Activated CD4-positive, alpha-beta T cell treated with anti-CD3 and anti-CD28 coated beads for 4 hours (primary cell): Measurements from ENCODE around the gene ARNT2.
"Not testable (repeated sequence)": the region's sequence is repeated elsewhere in the genome, so short reads cannot be mapped to it uniquely, and the experiment has no call there.

Experiments
- DNase-seq, 2 donors: peaks; one replicate each; pipeline ENCODE4 v3.0.0-alpha.2; 2020

ARNT2 gene

DNA sequence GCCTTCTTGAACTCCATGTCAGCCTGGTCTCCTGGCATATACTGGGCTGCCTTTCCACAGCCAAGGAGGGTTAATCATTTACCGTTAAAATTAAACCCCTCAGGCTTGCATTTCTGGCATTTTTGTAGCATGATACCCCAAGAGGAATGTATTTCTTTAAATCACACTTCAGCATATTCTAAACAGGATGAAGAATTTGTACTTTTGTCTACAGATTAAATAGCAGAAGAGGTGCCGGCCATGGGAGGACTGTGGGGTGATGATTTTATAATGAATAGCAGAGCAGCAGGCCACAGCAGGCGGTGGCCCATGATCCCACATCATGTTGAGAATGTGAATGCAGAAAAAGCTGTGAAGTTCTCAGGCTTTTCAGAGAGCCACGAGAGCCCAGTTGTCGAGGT, 90.2 kb downstream of the ARNT2 start:
- no peak for DNase-seq

DNA sequence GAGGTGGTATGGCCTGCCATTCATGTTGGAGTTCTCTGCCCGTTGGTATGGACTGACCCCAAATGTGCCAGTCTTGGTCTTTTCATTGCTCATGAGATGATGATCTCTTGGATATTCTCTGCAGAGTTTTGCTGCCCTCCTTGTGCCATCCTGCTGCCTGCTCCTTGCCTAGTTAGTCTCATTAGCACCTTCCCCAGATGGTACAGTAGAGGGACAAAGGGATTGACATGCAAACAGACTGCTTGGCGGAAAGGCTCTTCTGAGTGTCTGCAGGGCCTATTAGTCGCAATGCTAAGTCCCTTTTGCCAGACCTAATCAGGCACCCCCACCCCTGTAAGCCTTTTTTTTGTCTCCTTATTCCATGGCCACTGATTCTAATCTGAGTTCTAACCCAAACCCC, 90.6 kb downstream of the ARNT2 start:
- no peak for DNase-seq

DNA sequence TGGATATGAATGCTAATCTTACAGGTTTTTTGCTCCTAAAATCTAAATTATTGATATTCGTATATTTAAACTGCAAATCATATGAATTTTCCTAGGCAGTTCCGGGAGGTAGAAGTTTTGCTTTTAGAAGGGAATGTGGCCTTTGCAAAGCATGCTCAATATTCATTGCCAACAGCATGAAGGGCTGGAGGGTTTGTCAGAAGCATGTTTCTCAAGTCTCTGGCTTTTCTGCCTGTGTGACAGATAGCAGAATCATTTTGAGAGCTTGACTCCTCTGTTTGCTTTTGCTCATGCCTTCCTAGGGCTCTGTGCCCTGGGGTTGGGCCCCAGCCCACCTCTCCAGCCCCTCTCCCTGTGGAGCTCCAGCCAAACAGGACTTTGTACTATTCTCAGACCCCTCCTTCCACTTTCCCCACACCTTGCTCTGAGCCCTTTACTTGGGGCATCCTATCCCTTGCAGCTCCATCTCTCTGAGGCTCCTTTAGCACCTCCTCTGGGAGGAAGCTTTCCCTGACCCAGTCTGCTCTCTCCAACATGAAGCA, 91.3 kb downstream of the ARNT2 start:
- DNase-seq = no peak

DNA sequence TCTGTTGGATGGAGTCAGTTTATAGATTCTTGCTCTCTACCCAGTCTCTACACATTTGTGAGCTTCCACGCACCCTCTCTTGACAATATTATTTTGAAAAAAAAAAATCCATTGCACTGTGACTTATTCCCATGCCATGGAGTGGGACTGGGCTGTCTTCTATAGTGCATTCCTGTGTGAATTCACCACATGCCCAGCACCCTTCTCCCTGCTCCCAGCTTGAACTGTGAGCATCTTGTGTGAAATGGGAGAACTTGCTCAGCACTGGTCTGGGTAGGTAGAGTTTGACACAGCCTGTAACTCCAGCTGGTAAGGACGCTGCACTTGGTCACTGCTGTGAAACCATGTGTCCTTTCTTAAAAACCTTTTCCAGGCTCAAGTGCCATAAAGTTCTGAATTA, 91.9 kb downstream of the ARNT2 start:
- DNase-seq = no peak

DNA sequence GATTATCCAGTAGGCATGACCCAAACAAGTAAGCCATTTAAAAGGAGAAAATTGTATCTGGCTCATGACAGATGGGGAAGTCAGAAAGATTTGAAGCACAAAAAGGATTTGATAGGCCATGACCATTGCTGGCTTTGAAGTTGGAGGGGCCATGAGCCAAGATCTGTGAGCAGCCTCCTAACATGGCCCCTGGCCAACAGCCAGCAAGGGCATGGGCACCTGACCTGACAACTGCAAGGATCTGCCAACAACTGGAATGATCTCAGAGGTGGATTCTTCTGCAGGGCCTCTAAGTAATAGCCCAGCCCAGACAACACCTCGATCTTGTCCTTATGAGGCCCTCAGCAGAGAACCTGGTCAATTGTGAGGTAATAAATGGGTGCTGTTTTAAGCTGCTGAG, 93.0 kb downstream of the ARNT2 start:
- DNase-seq = no peak

DNA sequence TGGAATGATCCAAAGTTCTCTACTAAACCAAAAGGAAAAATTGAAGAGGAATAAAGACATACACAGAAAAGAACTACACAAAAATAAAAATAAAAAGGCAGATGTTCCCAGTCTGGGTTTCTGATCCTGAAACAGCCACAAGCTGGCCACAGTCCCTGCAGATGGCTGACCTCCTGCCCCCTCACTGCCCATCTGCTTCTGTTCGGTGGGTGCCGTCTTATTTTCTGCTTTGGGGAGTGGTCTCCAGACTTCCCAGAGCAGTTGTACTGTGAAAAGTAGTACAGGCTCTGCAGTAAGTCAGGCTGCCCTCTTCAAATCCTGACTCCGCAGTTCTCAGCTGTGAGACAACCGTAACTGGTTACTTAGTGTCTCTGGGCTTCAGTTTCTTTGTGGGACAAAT, 94.5 kb downstream of the ARNT2 start:
- DNase-seq = no peak

DNA sequence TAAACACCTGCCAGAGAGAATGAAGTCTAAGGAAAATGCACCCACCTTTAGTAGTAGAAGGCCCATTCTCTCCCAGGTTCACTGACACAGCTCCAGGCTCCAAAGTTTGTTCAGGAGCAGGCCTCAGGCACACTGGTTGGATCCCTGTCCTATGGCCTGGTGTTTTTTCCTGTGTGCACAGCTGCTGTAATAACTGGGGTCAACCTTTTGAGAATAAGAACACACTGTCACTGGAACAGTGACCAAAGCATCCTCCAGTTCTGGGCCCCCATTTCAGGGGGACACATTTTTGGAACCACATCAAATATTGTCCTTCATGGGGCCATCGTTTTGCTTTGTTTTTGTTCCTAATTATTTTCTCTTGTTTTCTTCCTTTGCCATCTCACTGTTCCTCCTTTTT, 95.8 kb downstream of the ARNT2 start:
- no peak for DNase-seq

DNA sequence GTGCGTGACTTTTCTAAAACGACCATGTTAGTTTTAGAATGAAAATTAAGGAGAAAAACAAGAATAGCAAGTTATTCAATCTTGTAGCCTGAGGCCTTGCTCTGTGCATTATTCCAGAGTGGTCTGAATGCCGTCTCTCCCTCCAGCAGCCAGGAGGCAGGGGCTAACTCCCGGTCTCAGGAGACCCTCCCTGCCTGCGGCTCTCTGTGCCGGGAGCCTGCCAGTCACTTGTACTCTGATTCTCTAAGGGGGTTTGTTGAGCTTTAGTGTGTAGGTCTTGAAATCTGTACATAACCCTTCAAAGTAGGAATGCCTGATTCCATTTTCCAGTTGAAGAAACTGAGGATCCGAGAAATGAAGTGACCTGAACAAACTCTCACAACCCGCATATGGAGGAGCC, 97.3 kb downstream of the ARNT2 start:
- no peak for DNase-seq

DNA sequence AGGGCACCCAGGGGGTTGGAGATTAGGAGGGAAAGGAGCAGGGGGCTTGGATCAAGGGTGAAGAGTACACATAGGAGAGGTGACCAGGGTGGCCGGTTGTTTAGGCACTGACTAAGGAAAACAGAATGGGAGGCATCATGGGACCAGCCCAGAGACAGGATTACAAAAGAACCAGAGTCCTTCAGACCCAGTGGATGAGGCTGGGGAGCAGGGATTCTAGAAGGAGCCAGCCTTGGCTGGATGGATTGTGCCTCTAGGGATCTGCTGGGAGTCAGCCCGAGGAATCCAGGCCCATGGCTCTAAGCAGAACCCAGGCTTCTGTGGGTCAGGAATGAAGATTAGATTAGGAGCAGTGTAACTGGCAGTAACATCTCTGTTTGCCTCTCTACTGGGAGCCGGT, 98.6 kb downstream of the ARNT2 start:
- no peak for DNase-seq

DNA sequence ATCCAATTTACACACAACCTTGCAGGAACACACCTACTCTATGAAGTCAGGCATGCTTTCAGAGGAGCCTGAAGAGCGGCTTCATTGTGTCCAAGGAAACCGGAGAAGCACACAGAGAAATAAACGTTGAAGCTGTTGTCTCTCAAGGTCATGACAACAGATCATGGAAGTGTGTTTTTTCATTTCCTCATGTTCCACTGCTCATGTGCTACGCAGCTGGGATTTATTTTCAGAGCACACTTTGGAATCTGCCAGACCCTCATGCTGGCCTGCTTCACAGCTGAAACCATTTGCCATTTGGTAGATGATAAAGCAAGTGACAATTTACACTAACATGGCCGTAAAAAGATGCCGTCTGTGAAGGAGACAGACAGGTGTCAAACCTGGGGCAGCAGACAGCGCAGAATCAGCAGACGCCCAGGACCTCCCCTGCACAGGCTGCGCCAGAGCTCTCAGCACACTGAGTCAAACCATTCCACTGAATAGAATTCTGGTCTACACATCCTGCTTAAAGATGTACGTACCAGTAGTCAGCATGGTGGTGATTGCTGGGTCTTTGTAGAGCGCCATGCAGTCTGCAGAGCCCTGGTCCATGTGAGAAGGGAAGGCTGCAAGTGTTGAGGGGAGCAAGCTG, 99.3 kb downstream of the ARNT2 start:
- DNase-seq = no peak

DNA sequence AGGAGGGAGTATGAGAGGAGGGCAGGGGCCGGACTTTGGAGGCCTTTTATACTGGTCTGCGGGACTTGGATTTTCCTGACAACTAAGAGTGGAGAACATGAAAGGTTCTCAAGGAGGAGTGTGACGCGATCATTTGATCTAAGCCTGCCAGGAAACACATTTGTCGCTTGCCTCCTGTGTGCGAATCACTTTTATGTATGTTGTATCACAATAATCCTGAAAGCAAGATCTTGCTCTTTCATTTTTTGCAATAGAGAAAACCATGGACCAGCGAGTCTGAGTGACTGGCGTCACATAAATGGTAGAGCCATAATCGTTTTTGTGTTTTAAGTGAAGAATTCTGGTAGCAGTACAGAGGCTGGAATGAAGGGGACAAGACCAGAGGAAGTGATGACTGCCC, 100.7 kb downstream of the ARNT2 start:
- no peak for DNase-seq

DNA sequence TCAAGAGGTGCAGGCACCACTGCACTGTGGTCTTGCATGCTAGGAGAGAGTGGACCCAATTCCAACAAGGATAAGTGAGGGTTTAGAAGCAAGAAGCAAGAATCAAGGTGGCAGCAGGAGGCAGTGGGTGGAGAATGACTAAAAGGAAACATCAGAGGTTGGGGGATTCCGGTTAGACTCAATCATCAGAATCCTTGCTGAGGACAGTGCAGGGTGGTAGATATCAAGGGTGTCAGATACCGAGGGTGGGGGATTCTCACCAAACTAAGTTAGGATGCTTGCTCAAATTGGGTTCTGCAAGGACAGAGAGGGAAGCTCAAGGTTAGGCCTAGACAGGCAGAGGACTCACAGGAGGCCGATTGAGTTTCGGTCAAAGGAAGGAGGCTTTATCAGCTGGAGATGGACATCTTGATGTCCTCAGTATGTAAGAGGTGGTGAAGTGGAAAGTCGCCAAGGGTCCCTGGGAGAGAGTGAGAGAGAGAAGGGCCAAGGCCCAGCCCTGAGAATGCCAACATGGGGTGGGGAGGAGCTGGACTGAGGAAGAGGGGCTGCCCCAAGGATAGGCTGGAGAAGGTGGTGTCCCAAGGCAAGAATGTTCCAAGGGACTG, 102.2 kb downstream of the ARNT2 start:
- DNase-seq = no peak

DNA sequence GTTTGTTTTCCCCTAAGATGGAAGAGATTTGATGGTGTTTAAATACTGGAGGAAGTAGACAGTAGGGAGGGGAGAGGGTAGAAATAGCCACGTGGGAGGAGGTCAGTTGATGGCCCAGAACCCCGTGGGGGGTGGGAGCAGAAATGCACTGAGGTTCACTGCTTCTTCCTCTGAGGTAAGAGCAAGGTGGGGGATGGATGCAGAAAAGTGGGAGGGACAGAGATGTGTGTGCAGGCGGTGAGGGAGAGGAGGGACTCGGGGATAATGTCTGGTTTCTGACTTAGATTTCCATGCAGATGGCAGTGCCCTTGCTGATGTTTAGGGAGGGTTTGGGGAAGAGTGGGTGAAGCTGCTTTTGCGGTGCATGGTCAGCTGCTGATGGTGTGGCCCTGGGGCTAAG, 102.9 kb downstream of the ARNT2 start:
- DNase-seq = no peak

DNA sequence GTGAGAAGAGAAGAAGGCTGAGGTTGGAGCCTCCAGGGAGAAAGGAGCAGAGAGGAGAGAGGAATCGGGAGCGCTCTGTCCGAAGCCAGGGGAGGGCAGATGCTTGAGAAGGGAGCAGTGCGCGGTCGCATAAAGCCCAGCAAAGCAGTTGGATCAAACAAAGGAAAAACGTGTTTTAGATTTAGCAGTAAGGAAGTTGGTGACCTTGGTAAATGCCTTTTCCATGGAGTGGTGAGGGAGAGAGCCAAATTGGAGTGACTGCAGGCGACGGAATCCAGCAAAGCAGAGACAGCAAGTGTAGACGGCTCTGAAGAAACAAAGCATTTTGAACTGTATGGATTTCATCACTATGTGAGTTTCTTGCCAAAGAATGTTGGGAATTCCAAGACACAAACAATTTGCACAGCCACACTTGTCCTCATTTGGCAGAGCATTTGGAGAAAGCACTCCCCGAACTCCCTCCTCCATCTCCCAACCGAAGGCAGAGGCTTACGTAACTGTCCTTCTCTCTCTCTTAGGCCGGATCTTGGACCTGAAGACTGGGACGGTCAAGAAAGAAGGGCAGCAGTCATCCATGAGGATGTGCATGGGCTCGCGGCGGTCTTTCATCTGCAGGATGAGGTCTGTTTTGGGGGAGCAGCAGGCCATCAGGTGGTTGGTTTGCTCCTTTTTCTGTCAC, 103.6 kb downstream of the ARNT2 start:
- no peak for DNase-seq

DNA sequence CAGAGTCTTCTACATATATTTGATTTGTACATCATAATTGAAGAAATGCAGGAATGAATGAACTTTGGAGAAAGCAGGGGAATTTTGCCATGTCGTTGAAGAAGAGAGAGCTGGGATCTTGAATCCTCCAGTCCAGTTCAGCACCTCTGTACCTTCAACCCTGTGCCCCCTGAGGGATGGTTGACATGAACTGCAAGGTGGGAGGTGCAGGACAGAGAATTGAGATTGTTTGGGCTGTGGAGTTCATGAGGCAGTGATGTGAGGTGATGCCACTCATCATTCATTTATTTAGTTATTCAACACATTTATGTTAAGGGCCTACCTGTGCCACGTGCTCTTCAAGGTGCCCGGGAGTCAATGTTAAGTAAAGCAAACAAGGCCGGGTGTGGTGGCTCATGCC, 104.6 kb downstream of the ARNT2 start:
- DNase-seq = no peak

DNA sequence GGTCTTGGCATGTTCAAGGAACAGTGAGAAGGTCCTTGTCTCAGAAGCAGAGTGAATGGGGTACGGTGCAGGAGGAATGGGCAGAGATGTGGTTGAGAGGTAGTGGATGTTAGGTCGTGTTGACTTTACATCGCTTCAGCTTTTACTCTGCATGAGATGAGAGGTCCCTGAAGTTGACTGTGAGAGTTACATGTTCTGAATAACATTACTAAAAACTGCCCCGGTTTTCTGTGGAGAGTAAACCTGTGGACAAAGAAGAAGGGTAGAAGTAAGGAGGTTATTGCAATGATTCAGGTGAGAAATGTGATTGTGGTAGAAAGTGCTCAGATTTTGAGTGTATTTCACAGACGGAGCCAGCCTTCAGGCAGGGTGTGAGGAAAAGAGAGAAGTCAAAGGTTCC, 105.6 kb downstream of the ARNT2 start:
- no peak for DNase-seq

DNA sequence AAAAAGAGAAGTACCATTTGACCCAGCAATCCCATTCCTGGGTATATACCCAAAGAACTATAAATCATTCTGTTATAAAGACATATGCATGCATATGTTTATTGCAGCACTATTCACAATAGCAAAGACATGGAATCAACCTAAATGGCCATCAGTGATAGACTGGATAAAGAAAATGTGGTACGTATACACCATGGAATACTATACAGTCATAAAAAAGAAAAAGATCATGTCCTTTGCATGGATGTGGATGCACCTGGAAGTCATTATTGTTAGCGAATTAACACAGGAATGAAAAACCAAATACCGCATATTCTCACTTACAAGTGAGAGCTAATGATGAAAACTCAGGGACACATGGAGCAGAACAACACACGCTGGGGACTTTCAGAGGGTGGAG, 106.8 kb downstream of the ARNT2 start:
- DNase-seq = not testable (repeated sequence)

DNA sequence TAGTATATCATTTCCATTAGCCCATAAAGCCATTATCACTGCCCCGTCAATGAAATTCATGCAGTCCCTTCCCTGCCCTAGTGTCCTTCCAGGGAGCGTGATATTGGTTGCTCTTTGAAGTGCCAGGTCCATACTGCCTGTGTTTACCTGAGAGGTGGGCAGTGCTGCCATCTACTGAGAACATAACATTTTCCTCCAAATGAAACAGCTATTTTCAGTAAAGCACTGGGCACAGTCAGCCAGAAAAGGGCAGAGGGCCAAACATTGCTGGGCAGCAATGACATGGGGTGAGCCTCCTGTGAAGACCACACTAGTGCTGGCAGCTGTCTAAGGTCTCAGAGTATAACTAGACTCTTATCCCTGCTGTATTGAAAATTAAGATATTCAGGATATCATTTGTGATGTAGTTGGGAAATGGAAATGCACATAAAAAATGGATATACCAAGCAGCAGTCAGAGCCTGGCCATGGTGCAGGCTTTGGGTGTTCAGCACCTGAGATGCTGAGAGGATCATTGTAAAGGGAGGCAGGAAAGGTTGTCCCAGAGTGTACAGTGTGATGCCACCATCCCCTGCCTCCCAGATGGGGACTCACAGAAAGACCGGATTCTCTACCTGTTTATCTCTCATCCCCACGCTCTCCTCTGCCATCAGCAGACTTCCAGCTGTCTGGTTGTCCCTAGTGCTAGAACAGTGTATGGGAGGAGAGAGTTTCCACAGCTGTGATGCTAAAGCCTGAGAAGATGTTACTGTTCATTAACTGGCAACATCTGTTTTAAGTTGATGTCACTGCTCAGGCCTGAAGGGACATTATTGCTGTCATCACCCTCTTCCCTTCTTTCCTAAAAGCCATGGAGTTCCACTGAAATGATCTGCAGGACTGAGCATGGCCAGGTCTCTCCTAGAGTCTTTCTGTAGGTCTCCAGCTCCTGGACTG, 108.8 kb downstream of the ARNT2 start:
- no peak for DNase-seq

DNA sequence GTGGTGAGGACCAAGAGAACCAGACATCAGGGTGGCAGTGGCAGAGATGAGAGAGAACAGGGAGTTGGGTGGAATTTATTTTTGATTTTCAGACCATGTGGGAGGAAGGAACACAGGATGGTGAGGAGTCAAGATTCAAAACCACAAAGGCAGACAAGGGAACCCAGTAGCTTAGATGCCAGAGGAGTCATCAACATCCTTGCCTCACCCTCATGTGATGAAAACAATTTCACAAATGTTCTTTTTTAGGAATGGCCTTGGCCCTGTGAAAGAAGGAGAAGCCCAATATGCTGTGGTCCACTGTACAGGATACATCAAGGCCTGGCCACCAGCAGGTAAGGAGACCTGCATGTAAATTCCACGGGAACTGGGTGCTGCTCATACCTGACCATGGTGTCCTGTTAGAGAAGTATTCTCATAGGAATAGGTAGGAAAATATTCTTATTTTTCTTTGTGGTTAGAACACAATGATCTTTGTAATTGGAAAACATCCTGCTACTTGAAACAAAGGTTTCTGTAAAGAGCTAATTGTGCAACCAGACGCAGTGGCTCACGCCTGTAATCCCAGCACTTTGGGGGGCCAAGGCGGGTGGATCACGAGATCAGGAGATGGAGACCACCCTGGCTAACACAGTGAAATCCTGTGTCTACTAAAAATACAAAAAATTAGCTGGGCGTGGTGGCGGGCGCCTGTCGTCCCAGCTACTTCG, 110.0 kb downstream of the ARNT2 start:
- no peak for DNase-seq

DNA sequence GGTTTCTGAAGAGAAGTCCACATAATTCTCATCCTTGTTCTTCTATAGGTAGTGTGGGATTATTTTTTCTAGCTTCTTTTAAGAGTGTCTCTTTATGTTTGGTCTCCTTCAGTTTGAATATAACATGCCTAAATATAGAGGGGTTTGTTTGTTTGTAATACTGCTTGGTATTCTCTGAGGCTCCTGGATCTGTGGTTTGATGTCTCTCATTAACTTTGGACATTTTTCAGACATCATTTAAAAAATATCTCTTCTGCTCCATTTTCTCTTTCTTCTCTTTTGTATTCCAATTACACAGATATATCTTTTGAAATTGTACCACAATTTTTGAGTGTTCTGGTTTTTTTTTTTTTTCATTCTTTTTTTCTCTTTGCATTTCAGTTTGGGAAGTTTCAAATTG, 113.1 kb downstream of the ARNT2 start:
- DNase-seq = no peak

DNA sequence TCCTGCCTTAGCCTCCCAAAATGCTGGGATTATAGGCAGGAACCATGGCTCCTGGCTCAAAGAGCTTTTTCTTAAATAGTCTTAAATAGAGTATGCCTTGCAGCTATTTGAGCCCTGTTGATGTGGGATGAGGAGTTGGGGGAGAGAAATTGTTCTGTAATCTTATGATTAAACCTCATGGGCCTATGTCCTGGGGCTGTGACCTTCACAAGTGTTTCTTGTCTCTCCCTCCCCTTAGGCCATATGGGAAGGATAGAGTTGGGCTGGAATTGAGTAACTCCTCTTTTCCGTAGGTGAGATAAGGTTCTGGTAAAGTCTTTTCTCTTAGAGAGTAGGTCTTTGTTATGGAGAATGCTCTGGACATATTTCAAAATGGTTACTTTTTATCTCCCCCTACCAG, 114.3 kb downstream of the ARNT2 start:
- no peak for DNase-seq

DNA sequence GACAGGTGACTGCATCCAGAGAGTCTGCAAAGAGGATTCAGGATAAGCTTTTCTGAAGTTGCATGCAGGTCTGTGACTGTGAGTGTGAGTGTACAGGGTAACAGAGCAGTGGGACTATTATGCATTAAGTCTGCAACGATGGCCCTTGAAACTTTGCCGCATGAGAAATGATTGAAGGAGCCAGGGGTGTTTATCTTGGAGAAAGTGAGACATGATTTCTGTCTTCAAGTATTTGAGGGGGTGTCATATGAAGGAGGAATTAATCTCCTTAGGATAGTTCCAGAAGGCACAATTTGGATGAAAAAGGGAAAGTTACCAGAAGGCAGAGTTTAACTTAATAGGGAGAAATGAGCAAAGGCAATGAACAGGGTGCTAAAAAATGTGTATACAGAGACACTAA, 119.6 kb downstream of the ARNT2 start:
- no peak for DNase-seq

DNA sequence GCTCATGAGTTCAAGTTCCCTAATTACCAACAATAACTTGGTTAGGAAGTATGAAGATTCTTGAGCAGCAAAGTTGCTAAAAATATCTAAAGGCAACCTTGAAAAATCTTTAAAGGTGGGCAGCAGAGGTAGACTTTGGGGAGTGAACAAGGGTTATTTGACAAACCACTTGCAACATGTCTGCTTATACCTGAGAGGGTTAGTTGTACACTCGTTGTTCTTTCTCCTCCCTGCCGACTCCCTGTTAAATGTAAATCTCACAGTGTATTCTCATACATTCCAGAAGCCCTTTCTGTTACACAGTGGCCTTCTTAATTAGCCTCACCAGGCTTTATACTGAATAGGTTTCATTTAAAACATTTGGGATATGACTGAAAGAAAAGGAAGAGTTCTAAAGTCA, 121.7 kb downstream of the ARNT2 start:
- no peak for DNase-seq
